K562 (cell line): ENCODE data around the gene PPCDC. TPM values are rescaled to one million over a fixed set of nuclear protein-coding genes. Genes with fewer than 3 reads are reported as not detected.

Experiments
- ATAC-seq: fragments of 200-7000 bp; cut with Tn5 transposase; 3 replicates; pipeline ENCODE4 v1.9.1; 2020; ENCODE audit warnings: moderate library complexity
- BruUV-seq: library from RNA; stranded (reverse); fragments of 400-500 nt; replicated peaks from 2 replicates; lab custom pipeline; 2021; lab: Mats Ljungman, UMichigan
- CTCF ChIA-PET: fragments of 300-600 bp; formaldehyde crosslinking; extraction: SDS; loops from one replicate; lab custom pipeline; 2021; ENCODE audit warnings: low intra/inter-chr PET ratio; lab: Yijun Ruan, JAX
- POLR2A ChIA-PET: fragments of 300-600, 350-650 bp; sonication (Branson Sonifier 250); formaldehyde crosslinking; extraction: SDS; loops from one replicate; lab custom pipeline; 2021; ENCODE audit warnings: antibody characterized with exemption, inconsistent platforms; lab: Yijun Ruan, JAX
- DNase-seq, 4 experiments: peaks; one replicate each; pipeline versions ENCODE4 v3.0.0 to v3.0.0-alpha.2; 2011 to 2018; ENCODE audit warnings: low spot score in 3 of 4, mixed read lengths in 3 of 4; ENCODE audit errors: extremely low read depth in 1 of 4
- FAIRE-seq: peaks from 2 replicates; lab custom pipeline; 2011; peaks lifted over from hg19 to GRCh38; lab: Jason Lieb, UNC
- H2AFZ ChIP-seq: 2 replicates; pipeline ENCODE4 v1.6.0; 2011; ENCODE audit warnings: low read depth, low read length, control low read depth, inconsistent platforms
- H3K27ac ChIP-seq: fragments of 200-600 bp; 3 replicates; pipeline ENCODE4 v1.8.0; 2011; ENCODE audit warnings: low read depth, mild to moderate bottlenecking, control low read depth, inconsistent platforms, low read length, moderate library complexity, mixed read lengths; ENCODE audit errors: extremely low read depth
- H3K27me3 ChIP-seq, 2 experiments: fragments of 300-600 bp in 1 of 2; 2 replicates in 1 of 2; 3 replicates in 1 of 2; pipeline versions ENCODE4 v1.6.0 to v1.8.0; 2011; ENCODE audit warnings: inconsistent platforms in 2 of 2, low read length in 2 of 2, mild to moderate bottlenecking in 1 of 2, mixed read lengths in 1 of 2, moderate library complexity in 1 of 2; ENCODE audit not compliant: control insufficient read depth in 2 of 2, insufficient read depth in 2 of 2
- H3K36me3 ChIP-seq: fragments of 300-600 bp; 3 replicates; pipeline ENCODE4 v1.8.0; 2011; ENCODE audit warnings: mild to moderate bottlenecking, low read length, inconsistent platforms; ENCODE audit not compliant: control insufficient read depth, insufficient read depth
- H3K4me1 ChIP-seq, 2 experiments: fragments of 200-600 bp in 1 of 2; replicated peaks in 1 of 2; 2 replicates in 1 of 2; 3 replicates in 1 of 2; pipeline versions ENCODE4 v1.5.1 to v1.8.0; 2011; ENCODE audit warnings: inconsistent platforms in 2 of 2, low read length in 2 of 2, mild to moderate bottlenecking in 1 of 2, mixed read lengths in 1 of 2, moderate library complexity in 1 of 2; ENCODE audit not compliant: control insufficient read depth in 2 of 2, insufficient read depth in 2 of 2
- H3K4me2 ChIP-seq: 2 replicates; pipeline ENCODE4 v1.6.1; 2011; ENCODE audit warnings: low read length, control low read depth, inconsistent platforms, mixed read lengths; ENCODE audit not compliant: insufficient read depth
- H3K4me3 ChIP-seq: fragments of 200-600 bp; sonication (generic), shearing (Covaris generic); 2 replicates; pipeline ENCODE4 v1.5.1; 2016; ENCODE audit warnings: control low read depth, inconsistent platforms
- H3K79me2 ChIP-seq: fragments of 200-600 bp; 3 replicates; pipeline ENCODE4 v1.8.0; 2011; ENCODE audit warnings: low read length, inconsistent platforms; ENCODE audit not compliant: control insufficient read depth, insufficient read depth
- H3K9ac ChIP-seq, 2 experiments: 2 replicates each; pipeline versions ENCODE4 v1.6.0 to v1.6.1; 2011; ENCODE audit warnings: low read depth in 2 of 2, low read length in 2 of 2, control low read depth in 1 of 2, inconsistent platforms in 1 of 2, mild to moderate bottlenecking in 1 of 2, mixed read lengths in 1 of 2; ENCODE audit not compliant: insufficient read depth in 1 of 2
- H3K9me1 ChIP-seq: one replicate; pipeline ENCODE4 v1.6.0; 2011; ENCODE audit warnings: inconsistent platforms, mild to moderate bottlenecking, low read length, moderate library complexity; ENCODE audit not compliant: control insufficient read depth, insufficient read depth
- H3K9me3 ChIP-seq: replicated peaks from 2 replicates; pipeline ENCODE4 v1.5.1; 2011; ENCODE audit warnings: low read depth, low read length, inconsistent platforms; ENCODE audit not compliant: control insufficient read depth, insufficient read depth
- H4K20me1 ChIP-seq: replicated peaks from 2 replicates; pipeline ENCODE4 v1.6.1; 2011; ENCODE audit warnings: low read length, inconsistent platforms, mixed read lengths; ENCODE audit not compliant: control insufficient read depth, insufficient read depth
- ARHGAP35 ChIP-seq: fragments of 450-650 bp; IDR thresholded peaks from 2 replicates; pipeline ENCODE4 v1.6.1; 2018; ENCODE audit not compliant: partially characterized antibody
- WGBS: fragments of 100-300 bp; shearing (Covaris generic); methylation state at CpG from one replicate; pipeline ENCODE4 v1.1.6; 2016; ENCODE audit warnings: low coverage, mixed read lengths; ENCODE audit not compliant: insufficient coverage; ENCODE audit errors: missing lambda C conversion rate; 5-methylcytosine and 5-hydroxymethylcytosine counted together
- in situ Hi-C: fragments of 300-500 bp; cut with MboI; formaldehyde crosslinking; loops from 4 replicates; pipeline ENCODE4 v1.15.0; 2018; ENCODE audit warnings: inconsistent platforms, mixed read lengths
- intact Hi-C: fragments of 100-400 bp; cut with micrococcal nuclease; formaldehyde crosslinking; loops from 2 replicates; pipeline ENCODE4 v1.14.2; 2022
- polyA plus RNA-seq, 8 experiments: library from polyadenylated mRNA; depleted of rRNA in 4 of 8; stranded (reverse) in 5 of 8; unstranded in 3 of 8; fragments of >200 nt; fragmentation: Nextera tagmentation in 2 of 8; fragmentation: Illumina TruSeq in 1 of 8; extraction: Ambion mirVana in 2 of 8; extraction: Trizol in 1 of 8; gene quantifications; 2 replicates each; pipeline versions ENCODE4 v1.2.1 to v1.2.3, GENCODE V29; 2011 to 2014; ENCODE audit warnings: inconsistent platforms in 1 of 8, missing spikeins in 1 of 8
- total RNA-seq, 7 experiments: library from RNA; depleted of rRNA in 6 of 7; stranded (reverse); fragments of >200 nt in 6 of 7; fragmentation: Illumina TruSeq in 2 of 7; extraction: Trizol in 2 of 7; gene quantifications; 2 replicates each; pipeline versions ENCODE4 v1.2.1 to v1.2.3, GENCODE V29; 2011 to 2021; ENCODE audit warnings: low replicate concordance in 1 of 7
- TF ChIP-seq, protein P1 (sequence below), 2 experiments: fragments of 450-650 bp in 1 of 2; sonication (generic) in 1 of 2; formaldehyde crosslinking in 1 of 2; IDR thresholded peaks in 1 of 2; conservative IDR thresholded peaks in 1 of 2; 2 replicates each; pipeline versions ENCODE4 v1.6.1 to v1.8.1; 2016 to 2023; ENCODE audit warnings: mild to moderate bottlenecking in 2 of 2, moderate library complexity in 2 of 2, inconsistent platforms in 1 of 2, missing genetic modification reagents in 1 of 2

The PPCDC gene
- total and polyA plus RNA-seq, 9 of the 15 experiments (the other 6 are each of a cell fraction or from before 2014, with no cell fraction given) = 10.9 to 53.6 (median 16.7) TPM

- FAIRE-seq (no peak), DNase-seq (no peak)
- TF ChIP-seq, protein P1, sequence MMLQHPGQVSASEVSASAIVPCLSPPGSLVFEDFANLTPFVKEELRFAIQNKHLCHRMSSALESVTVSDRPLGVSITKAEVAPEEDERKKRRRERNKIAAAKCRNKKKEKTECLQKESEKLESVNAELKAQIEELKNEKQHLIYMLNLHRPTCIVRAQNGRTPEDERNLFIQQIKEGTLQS (IDR thresholded peaks at IDR 0.05) = peak; percentile 39; the same call in 1 of the 2 replicates
- TF ChIP-seq, protein P1 (CRISPR knock-in tag; conservative IDR thresholded peaks at IDR 0.05) = no peak
- no peak for TF ChIP-seq ARHGAP35
- TF ChIP-seq, all 486 proteins: peak for 1
- 27% methylated on average over 28 of the region's 42 CpGs for WGBS
- POLR2A ChIA-PET = interaction anchor here (1.2 kb wide), 1 partner anchor 104 kb away, joined by 4 read pairs; no protein-coding TSS in a partner anchor
- no peaks in the 10 kb centered on the region for H3K36me3 ChIP-seq
- H3K27ac ChIP-seq = no peak overlapping the region
- H3K79me2 ChIP-seq = no peaks in the 10 kb centered on the region
- H2AFZ ChIP-seq = peak overlapping the region; percentile 70; the same call in 1 of the 2 replicates
- H3K9ac ChIP-seq = peak overlapping the region in 1 of 2 experiments; percentile 85; a peak in 2 of 4 replicates
- ATAC-seq = no peak
- peaks cover 0 to 14% of the 10 kb centered on the region in 2 experiments; a peak in 3 of 5 replicates for H3K4me1 ChIP-seq
- peaks cover 13 to 43% of the 10 kb centered on the region in 2 experiments for H3K27me3 ChIP-seq
- CTCF ChIA-PET = interaction anchor here (0.6 kb wide), 1 partner anchor 220 kb away, joined by 3 read pairs; no protein-coding TSS in a partner anchor
- H3K4me2 ChIP-seq = peak overlapping the region; percentile 58
- in situ Hi-C loops (no loop called here), intact Hi-C loops (no loop called here)
- H3K9me1 ChIP-seq = peaks cover 2% of the 10 kb centered on the region
- no peaks in the 10 kb centered on the region for H3K9me3 ChIP-seq
- BruUV-seq = no TSS peak
- peaks cover 8% of the 10 kb centered on the region for H4K20me1 ChIP-seq
- H3K4me3 ChIP-seq = peak overlapping the region; percentile 41
Measured at GRCh38 chr15:74995779-74996765, 27.3 kb upstream of the PPCDC start.
